Activated B cell treated with CpG ODN at 0.5 μM for 24 hours (primary cell): ENCODE results near the gene TRIM74. TPM values are rescaled to one million over a fixed set of nuclear protein-coding genes. Genes with fewer than 3 reads are reported as not detected.
"Not testable (repeated sequence)": the region's sequence is repeated elsewhere in the genome, so short reads cannot be mapped to it uniquely, and the experiment has no call there.

Experiments used
- ATAC-seq: fragments of 200-7000 bp; cut with Tn5 transposase; one replicate; pipeline ENCODE4 v1.10.0; 2021; ENCODE audit warnings: low read depth, mild to moderate bottlenecking, moderate library complexity
- CTCF ChIA-PET: fragments of 350-600 bp; sonication (Branson Sonifier 250); formaldehyde crosslinking; loops from one replicate; lab custom pipeline; 2021; ENCODE audit warnings: antibody characterized with exemption; lab: Charles Lee
- POLR2A ChIA-PET: fragments of 350-600 bp; sonication (Branson Sonifier 250); formaldehyde crosslinking; loops from one replicate; lab custom pipeline; 2021; ENCODE audit warnings: antibody characterized with exemption; lab: Charles Lee
- DNase-seq: peaks from one replicate; pipeline ENCODE4 v3.0.0; 2022
- H3K27ac Mint-ChIP-seq: one replicate; pipeline ENCODE4 v1.8.0; 2020; ENCODE audit warnings: mixed read lengths
- H3K27me3 Mint-ChIP-seq: one replicate; pipeline ENCODE4 v1.8.0; 2021; ENCODE audit warnings: mixed read lengths
- H3K36me3 Mint-ChIP-seq: one replicate; pipeline ENCODE4 v1.8.0; 2021; ENCODE audit warnings: low read depth, mixed read lengths
- H3K4me1 Mint-ChIP-seq: one replicate; pipeline ENCODE4 v1.8.0; 2021; ENCODE audit warnings: mixed read lengths
- H3K4me3 Mint-ChIP-seq: one replicate; pipeline ENCODE4 v1.8.0; 2020; ENCODE audit warnings: mild to moderate bottlenecking, mixed read lengths
- H3K9me3 Mint-ChIP-seq: one replicate; pipeline ENCODE4 v1.8.0; 2020; ENCODE audit warnings: mixed read lengths
- intact Hi-C: fragments of 100-400 bp; cut with micrococcal nuclease; formaldehyde crosslinking; loops from one replicate; pipeline ENCODE4 v1.15.1; 2024
- total RNA-seq: library from RNA; stranded (reverse); gene quantifications from 2 replicates; pipeline ENCODE4 v1.2.3, GENCODE V29; 2022

Gene TRIM74
- total RNA-seq, result 0.51 and 0.86 TPM in 2 replicates

DNA sequence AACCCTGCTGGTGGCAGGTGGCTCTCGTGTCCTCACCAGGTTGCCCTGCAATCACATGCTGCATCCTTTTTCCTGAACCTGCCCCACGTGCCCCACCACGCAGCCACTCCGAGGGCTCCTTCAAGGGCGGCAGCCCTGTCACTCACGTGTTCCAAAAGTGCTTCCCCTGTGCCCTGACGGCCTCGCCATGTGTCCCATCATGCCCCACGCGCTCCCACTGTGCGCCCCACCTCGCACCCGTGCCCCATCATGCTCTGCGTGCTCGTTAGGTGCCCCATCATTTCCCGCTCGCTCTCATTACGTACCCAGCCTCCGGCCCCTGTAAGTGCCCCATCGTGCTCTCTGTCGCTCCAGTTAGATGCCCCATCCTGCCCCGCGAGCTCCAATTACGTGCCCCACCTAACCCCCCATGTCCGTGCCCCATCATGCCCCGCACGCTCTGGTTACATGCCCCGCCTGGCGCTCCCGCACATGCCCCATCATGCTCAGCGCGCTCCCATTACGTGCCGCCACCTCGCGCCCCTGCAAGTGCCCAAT lies at the start of gene TRIM74:
Gene TRIM74, minus strand, starts transcription at position 487 of the 537 bp plus-strand sequence. CDS start 3,309 bp downstream, outside the sequence.
- CTCF ChIA-PET, result not testable (repeated sequence)

DNA sequence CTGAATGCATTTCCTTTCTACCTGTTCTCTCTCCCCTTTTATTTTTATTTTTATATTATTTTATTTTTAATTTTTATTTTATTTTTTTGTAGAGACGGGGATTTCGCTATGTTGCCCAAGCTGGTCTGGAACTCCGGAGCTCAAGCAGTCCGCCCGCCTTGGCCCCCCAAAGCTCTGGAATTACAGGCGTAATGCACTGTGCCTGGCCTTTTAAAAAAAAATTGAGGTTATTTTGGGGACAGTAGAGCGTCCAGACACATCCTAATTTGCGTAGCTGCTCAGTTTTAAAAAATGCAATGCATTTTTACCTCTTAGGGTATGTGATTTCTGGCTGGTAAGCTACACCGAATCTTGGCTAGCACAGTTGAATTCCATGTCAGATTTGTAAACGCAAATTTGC lies 37.2 kb upstream of the TRIM74 start:
- DNase-seq, H3K27me3 Mint-ChIP-seq, H3K4me3 Mint-ChIP-seq, CTCF ChIA-PET, POLR2A ChIA-PET, H3K27ac Mint-ChIP-seq, ATAC-seq, H3K4me1 Mint-ChIP-seq, H3K36me3 Mint-ChIP-seq, H3K9me3 Mint-ChIP-seq, intact Hi-C loops: not testable (repeated sequence)

More for the DNA sequence above, at the start of gene TRIM74:
- POLR2A ChIA-PET, H3K4me1 Mint-ChIP-seq, H3K4me3 Mint-ChIP-seq, H3K9me3 Mint-ChIP-seq, H3K27me3 Mint-ChIP-seq, H3K36me3 Mint-ChIP-seq, ATAC-seq, intact Hi-C loops, DNase-seq, H3K27ac Mint-ChIP-seq: not testable (repeated sequence)

DNA sequence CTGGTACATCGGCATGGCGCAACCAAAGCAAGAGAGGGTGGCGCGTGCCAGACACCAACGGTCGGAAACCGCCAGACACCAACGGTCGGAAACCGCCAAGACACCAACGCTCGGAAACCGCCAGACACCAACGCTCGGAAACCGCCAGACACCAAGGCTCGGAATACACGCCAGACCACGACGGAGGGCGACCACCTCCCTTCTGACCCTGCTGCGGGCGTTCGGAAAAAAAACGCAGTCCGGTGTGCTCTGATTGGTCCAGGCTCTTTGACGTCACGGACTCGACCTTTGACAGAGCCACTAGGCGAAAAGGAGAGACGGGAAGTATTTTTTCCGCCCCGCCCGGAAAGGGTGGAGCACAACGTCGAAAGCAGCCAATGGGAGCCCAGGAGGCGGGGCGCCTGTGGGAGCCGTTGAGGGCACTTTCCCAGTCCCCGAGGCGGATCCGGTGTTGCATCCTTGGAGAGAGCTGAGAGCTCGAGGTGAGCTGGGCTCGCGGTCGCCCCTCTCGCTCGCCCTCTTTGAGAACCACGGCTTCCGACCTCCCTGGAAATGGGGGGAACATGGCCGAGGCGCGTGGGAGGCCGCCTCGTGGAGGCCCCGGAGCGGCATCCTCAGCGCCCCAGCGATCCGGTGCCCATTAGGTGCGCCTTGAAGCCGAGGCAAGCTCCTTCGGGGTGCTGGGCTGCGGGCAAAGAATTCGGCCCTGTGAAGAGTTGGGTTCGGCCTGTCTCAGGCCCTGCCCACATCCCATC lies 36.6 kb upstream of the TRIM74 start:
- H3K4me1 Mint-ChIP-seq, CTCF ChIA-PET, H3K27me3 Mint-ChIP-seq: not testable (repeated sequence)

DNA sequence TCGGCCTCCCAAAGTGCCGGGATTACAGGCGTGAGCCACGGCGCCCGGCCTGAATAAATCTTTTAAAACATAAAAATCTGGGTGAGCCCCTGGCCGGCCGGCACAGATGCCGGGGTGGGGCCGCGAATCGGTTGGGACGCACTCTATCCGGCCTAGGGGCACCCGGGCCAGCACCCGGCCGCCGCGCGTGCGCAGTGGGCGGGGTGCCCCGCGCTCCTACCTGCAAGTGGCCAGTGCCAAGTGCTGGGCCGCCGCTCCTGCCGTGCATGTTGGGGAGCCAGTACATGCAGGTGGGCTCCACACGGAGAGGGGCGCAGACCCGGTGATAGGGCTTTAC lies 36.1 kb upstream of the TRIM74 start:
- H3K27ac Mint-ChIP-seq, result peak overlapping the region; percentile 98
- POLR2A ChIA-PET, H3K9me3 Mint-ChIP-seq, H3K4me1 Mint-ChIP-seq, H3K36me3 Mint-ChIP-seq, H3K27me3 Mint-ChIP-seq, CTCF ChIA-PET, intact Hi-C loops: not testable (repeated sequence)
- peak; percentile 80 for DNase-seq
- H3K4me3 Mint-ChIP-seq, result peak overlapping the region; percentile 94
- ATAC-seq, result peak; percentile 83

More for the DNA sequence above, 36.6 kb upstream of the TRIM74 start:
- H3K4me3 Mint-ChIP-seq, result peak overlapping the region; percentile 94
- H3K36me3 Mint-ChIP-seq, H3K9me3 Mint-ChIP-seq, POLR2A ChIA-PET, intact Hi-C loops: not testable (repeated sequence)
- H3K27ac Mint-ChIP-seq, result peak overlapping the region; percentile 98
- peak; percentile 85 for DNase-seq
- peak; percentile 85 for ATAC-seq

DNA sequence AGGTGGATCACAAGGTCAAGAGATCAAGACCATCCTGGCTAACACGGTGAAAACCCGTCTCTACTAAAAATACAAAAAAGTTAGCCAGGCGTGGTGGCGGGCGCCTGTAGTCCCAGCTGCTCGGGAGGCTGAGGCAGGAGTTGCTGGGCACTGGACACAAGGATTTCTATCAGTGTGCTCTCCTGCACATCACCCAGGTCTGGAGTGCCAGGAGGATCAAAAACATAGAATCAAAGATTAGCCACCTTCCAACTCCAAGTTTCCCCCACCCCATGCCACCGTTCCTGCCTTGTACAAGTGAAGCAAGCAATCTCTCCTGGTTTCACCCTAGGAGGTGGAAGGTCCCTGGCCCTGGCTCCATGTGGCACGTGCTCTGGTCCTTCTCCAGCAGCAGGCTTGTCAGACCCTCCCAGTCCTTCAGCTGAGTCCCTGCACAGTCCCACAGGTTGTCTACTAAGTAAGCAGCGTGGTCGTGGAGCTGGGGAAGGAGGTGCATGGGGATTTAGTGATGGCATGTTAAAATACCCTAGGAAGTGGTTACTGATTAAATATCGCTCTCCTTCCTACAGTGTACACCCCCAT lies 28.7 kb upstream of the TRIM74 start:
- DNase-seq, POLR2A ChIA-PET, H3K27ac Mint-ChIP-seq, H3K9me3 Mint-ChIP-seq, CTCF ChIA-PET, H3K27me3 Mint-ChIP-seq, H3K4me1 Mint-ChIP-seq, H3K36me3 Mint-ChIP-seq, H3K4me3 Mint-ChIP-seq, intact Hi-C loops, ATAC-seq: not testable (repeated sequence)

DNA sequence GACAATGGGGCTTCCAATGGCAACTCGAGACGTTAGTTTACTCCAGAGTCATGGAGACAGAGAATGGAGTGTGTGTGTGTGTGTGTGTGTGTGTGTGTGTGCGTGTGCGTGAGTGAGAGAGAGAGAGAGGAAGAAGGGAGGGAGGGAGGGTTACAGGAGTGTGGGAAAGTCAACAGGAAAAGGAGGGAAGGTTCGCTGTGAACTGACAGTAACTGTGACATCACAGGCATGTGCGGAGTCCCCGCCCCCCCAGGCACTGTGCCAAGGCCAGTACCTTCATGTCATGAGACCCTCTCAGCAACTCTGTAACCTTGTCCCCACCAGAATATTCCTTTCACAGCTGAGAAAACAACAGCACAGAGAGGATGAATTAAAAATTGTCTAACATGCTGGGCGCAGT lies 28.2 kb upstream of the TRIM74 start:
- H3K4me1 Mint-ChIP-seq, H3K4me3 Mint-ChIP-seq, DNase-seq, CTCF ChIA-PET, ATAC-seq, H3K27ac Mint-ChIP-seq, H3K36me3 Mint-ChIP-seq, intact Hi-C loops, H3K9me3 Mint-ChIP-seq, H3K27me3 Mint-ChIP-seq, POLR2A ChIA-PET: not testable (repeated sequence)

DNA sequence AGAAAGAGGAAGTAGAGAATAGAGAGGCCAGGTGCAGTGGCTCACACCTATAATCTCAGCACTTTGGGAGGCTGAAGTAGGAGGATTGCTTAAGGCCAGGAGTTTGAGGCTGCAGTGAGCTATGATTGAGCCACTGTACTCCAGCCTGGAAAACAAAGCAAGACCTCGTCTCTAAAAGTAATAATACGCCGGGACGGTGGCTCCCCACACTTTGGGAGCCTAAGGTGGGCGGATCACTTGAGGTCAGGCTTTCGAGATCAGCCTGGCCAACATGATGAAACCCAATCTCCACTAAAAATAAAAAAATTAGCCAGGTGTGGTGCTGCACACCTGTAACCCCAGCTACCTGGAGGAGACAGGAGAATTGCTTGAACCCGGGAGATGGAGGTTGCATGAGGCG lies 26.2 kb upstream of the TRIM74 start:
- DNase-seq, H3K27me3 Mint-ChIP-seq, H3K36me3 Mint-ChIP-seq, intact Hi-C loops, H3K27ac Mint-ChIP-seq, POLR2A ChIA-PET, H3K4me3 Mint-ChIP-seq, H3K4me1 Mint-ChIP-seq, H3K9me3 Mint-ChIP-seq, ATAC-seq, CTCF ChIA-PET: not testable (repeated sequence)

DNA sequence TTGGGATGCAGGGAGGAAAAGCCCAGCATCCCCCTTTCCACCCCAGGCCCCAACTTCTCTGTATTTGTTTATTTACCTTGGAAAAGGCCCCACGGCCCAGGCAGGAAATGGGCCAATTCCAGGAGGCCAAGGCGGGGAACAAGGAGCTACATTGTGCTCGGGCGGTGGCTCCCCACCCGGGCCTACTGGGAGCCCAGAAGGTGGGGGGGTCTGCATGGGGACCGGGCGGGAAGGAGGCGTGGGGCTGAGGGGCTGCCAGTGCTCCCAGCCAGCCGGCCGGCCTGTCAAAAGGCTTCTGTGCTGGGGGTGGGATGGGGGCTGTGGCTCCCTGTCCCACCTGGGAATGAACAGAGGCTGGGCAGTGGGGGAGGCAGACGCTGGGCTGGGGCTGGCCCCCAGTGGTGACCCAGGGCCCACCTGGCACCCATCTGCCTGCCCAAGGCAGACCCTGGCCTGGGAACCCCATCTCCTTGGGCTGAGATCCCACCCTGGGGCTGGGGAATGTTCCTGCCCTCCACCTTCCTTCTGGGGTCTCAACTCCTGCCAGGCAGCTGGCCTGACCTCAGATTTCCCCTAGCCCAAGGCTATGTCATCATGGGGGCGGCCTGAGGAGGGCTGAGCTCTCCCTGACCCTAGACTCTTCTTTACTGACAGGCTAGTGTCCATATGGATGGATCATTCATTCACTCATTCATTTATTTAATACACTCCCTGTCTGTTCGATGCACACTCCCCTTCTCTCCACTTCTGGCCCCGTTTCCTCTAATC lies 21.1 kb upstream of the TRIM74 start:
- H3K27me3 Mint-ChIP-seq, CTCF ChIA-PET, ATAC-seq, DNase-seq, POLR2A ChIA-PET, H3K27ac Mint-ChIP-seq, H3K4me1 Mint-ChIP-seq, H3K4me3 Mint-ChIP-seq, H3K9me3 Mint-ChIP-seq, H3K36me3 Mint-ChIP-seq, intact Hi-C loops: not testable (repeated sequence)

DNA sequence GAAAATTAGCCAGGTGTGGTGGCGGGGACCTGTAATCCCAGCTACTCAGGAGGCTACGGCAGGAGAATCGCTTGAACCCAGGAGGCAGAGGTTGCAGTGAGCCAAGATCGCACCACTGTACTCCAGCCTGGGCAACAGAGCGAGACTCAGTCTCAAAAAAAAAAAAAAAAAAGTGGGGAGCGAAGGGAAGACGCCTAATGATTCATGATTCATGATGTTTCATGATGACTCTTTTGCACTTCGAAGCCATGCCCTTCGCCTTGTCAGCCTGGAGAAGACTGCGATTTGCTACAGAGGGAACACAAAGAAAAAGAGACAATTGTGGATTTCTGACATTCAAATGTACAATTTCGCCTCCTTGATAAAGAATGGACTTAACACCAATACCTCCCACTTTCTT lies 12.8 kb upstream of the TRIM74 start:
- DNase-seq, H3K27ac Mint-ChIP-seq, POLR2A ChIA-PET, H3K9me3 Mint-ChIP-seq, H3K4me1 Mint-ChIP-seq, H3K36me3 Mint-ChIP-seq, H3K4me3 Mint-ChIP-seq, ATAC-seq, intact Hi-C loops, CTCF ChIA-PET, H3K27me3 Mint-ChIP-seq: not testable (repeated sequence)

DNA sequence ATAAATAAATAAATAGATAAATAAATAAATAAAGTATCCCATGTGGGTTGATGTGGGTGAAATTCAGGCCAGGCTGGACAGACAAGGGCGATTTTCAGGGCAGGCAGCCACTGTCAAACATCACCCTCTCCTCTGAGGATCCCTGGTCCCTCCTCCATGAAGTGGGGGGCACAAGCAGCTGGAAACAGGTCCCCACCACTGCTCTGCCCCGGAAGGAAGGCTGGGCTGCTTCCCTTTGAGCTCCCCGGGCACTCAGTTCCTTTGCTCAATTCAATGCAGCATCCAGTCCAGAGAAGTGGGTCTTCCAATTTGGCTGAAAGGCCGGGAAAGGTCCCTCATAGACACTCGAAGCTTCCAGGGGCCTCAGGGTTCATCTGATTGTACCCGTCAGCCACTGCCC lies 11.1 kb upstream of the TRIM74 start:
- POLR2A ChIA-PET, H3K9me3 Mint-ChIP-seq, H3K27ac Mint-ChIP-seq, H3K27me3 Mint-ChIP-seq, H3K4me3 Mint-ChIP-seq, CTCF ChIA-PET, H3K36me3 Mint-ChIP-seq, DNase-seq, ATAC-seq, intact Hi-C loops, H3K4me1 Mint-ChIP-seq: not testable (repeated sequence)

DNA sequence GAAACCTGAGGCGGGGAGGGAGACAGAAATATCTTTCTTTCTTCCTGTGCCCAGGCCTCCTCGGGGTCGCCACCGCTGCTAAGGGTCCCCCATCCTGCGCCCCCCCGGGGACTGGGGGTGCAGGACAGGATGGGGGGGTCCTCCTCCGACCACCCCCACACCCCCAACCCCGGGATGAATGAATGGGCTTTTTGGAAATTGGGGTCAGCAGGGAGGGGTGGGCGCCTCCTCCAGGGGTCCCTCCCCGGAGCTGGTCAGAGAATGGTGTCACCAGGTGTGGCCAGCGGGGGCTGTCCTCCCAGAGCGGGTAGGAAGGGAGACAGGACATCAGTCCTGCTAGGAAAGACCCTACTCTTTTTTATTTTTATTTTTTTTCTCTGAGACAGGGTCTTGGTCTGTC lies 7.2 kb upstream of the TRIM74 start:
- H3K4me1 Mint-ChIP-seq, H3K27ac Mint-ChIP-seq, intact Hi-C loops, H3K4me3 Mint-ChIP-seq, CTCF ChIA-PET, POLR2A ChIA-PET, H3K27me3 Mint-ChIP-seq, H3K36me3 Mint-ChIP-seq, ATAC-seq, H3K9me3 Mint-ChIP-seq, DNase-seq: not testable (repeated sequence)
